Caki2 (cell line): ENCODE data around the gene SHROOM3. TPM values are rescaled to one million over a fixed set of nuclear protein-coding genes. Genes with fewer than 3 reads are reported as not detected.
"Not testable (repeated sequence)": the region's sequence is repeated elsewhere in the genome, so short reads cannot be mapped to it uniquely, and the experiment has no call there.

Experiments
- DNase-seq: peaks from one replicate; pipeline ENCODE4 v3.0.0-alpha.2; 2015; ENCODE audit warnings: low read depth
- in situ Hi-C: cut with HindIII; loops from 2 replicates; pipeline ENCODE4 v1.10.0; 2016; ENCODE audit warnings: low sequenced_read_pairs, low pct_unique_long_range_greater_than_20kb, mixed read lengths
- total RNA-seq: library from RNA; depleted of rRNA; stranded (reverse); fragments of >200 nt; shearing (Covaris generic); gene quantifications from 2 replicates; pipeline ENCODE4 v1.2.3, GENCODE V29; 2014; ENCODE audit warnings: low replicate concordance

Gene SHROOM3
- total RNA-seq, 1 experiment from 2014 or later = 20.2 TPM

DNA sequence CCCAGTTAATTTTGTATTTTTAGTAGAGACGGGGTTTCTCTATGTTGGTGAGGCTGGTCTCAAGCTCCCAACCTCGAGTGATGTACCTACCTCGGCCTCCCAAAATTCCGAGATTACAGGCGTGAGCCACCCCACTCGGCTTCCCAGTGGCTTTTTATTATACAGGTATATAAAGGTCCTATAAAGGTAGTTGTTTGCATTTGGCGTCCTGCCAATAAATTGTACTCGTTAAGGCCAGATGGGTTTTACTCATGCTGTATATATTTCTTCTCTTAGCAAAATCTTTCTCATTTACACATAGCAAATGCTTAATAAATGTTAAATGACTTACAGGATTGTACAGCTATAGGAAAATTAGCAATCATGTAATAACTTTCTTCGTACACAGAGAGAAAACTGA, 6.9 kb downstream of the SHROOM3 start:
- no peak for DNase-seq
- in situ Hi-C loops = no loop called here

DNA sequence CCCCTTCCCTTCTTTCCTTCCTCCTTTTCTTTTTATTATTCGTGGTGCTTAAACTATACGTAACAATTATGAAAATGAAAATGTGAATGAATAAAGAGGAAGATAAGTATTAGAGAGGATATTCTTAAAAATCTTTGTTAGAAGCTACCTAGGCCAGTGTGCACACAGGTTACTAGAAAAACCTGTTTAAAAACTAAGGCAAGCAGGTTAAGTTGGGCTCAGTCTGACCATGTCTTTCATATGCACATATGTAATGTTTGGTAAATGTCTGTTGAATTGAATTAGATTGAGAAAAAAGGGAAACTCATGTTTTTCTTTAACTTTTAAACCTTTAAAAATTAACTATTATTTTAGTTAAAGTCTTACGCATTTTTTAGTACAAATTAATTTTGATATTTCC, 7.8 kb downstream of the SHROOM3 start:
- DNase-seq = no peak
- in situ Hi-C loops = no loop called here

- DNase-seq = no peak
- in situ Hi-C loops = no loop called here
These were observed 8.3 kb downstream of the SHROOM3 start for GRCh38 chr4:76443376-76443775.

DNA sequence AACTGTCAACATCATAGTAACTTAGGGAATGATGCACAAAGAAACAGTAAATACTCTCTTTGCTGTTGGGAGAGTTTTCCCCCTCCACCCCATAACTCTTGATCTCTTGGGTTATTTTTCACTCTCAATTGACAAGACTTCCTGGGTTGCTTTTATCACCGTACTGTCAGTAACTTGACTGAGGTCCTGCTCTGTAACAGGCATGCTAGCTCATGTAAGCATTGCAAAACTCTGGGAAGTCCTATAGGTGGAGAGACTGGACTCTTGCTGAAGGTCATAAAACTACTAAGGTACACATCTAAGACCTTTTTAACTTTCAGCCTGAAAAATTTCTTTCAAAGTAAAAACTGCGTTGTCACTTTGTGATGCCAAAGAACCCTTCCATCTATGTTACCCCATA, 10.9 kb downstream of the SHROOM3 start:
- no peak for DNase-seq
- in situ Hi-C loops = no loop called here

- no peak for DNase-seq
- in situ Hi-C loops = no loop called here
These were observed 12.4 kb downstream of the SHROOM3 start for GRCh38 chr4:76447393-76447851.

GRCh38 chr4:76448211-76448610, 13.2 kb downstream of the SHROOM3 start:
- no peak for DNase-seq
- in situ Hi-C loops = no loop called here

DNA sequence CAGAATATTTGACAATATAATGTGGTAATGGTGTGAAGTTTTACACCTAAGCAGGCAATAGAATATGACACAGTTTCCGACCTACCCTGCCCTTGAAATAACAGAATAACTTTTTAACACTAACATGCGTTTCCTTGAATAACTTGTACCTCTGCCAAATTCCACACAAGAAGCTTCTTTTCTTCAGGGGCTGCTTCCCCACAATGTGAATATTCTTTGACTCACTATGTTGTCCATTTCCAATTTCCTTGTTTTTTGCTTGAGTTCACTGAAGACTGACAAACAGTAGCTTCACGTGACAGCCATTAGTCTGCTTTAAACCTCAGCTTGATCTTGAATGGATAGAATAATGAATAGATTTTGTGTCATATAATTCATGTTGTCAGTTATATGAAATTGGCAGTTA, 14.3 kb downstream of the SHROOM3 start:
- in situ Hi-C loops = no loop called here
- peak; percentile 28 for DNase-seq

DNA sequence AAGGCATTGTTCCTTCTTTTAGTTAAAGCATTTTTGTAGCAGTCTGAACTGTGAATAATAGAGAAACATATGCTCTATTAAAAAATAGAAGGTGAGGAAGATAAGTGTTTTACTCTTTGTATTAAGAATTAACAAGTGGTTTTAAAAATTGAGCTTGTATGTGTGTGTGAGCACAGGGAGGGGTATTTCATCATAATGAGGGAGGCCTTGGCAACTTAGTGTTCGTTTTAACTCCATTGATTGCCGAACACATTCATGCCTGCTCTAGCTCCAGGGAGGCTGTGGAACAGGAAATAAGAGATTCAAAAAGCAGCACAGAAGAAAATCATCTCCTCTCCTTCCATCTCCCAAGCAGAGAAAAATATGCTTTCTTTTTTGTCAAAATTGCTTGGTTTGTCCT, 14.8 kb downstream of the SHROOM3 start:
- no peak for DNase-seq

GRCh38 chr4:76453232-76453631, 18.2 kb downstream of the SHROOM3 start:
- in situ Hi-C loops = no loop called here
- DNase-seq = no peak

More for the DNA sequence above, 14.8 kb downstream of the SHROOM3 start:
- in situ Hi-C loops = no loop called here

DNA sequence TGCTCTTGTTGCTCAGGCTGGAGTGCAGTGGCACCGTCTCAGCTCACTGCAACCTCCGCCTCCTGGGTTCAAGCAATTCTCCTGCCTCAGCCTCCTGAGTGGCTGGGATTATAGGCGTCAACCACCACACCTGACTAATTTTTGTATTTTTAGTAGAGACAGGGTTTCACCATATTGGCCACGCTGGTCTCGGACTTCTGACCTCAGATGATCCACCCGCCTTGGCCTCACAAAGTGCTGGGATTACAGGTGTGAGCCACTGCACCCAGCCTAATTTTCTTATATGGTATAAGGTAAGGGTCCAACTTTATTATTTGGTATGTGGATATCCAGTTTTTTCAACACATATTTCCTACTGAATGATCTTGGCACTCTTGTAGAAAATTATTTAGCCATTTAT, 19.0 kb downstream of the SHROOM3 start:
- in situ Hi-C loops = not testable (repeated sequence)

GRCh38 chr4:76457885-76458284, 22.9 kb downstream of the SHROOM3 start:
- in situ Hi-C loops = no loop called here
- no peak for DNase-seq

More for the DNA sequence above, 19.0 kb downstream of the SHROOM3 start:
- not testable (repeated sequence) for DNase-seq

GRCh38 chr4:76458297-76458696, 23.3 kb downstream of the SHROOM3 start:
- in situ Hi-C loops = no loop called here
- no peak for DNase-seq

GRCh38 chr4:76458825-76459224, 23.8 kb downstream of the SHROOM3 start:
- in situ Hi-C loops = no loop called here
- no peak for DNase-seq

DNA sequence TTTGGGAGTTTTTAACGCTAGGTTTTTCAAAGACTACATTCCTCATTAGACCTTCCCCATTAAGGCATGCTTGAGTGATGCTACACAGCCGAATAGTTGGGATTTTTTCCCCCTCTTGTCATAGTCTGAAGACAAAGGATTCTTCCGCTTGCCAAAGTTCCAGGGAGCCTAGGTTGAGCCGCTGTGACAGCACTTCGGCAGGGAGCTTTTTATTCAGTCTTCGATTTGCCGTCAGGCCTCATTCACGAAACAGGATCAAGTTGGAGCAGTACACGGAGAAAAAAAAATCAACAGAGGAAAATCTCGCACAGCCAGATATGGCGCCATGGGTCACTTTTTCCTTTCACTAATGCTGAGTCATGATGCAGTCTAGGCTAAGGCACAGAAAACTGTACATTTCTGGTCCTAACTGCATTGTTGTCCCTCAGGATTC, 24.3 kb downstream of the SHROOM3 start:
- in situ Hi-C loops = no loop called here
- DNase-seq = peak; percentile 48

DNA sequence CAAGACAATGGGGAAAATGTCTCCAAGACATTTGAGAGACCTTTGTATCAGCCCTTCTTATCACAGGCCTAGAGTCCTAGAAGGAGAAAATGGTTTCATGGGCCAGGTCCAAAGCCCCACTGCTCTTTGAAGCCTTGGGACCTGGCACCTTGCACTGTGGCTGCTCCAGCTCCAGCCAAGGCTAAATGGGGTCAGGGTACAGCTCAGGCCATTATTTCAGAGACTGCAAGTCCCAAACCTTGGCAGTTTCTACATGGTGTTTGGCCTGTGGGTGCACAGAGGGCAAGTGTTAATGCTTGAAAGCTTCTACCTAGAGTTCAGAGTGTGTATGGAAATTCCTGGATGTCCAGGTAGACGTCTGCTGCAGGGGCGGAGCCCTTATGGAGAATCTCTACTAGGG, 28.5 kb downstream of the SHROOM3 start:
- in situ Hi-C loops = no loop called here
- DNase-seq = no peak

DNA sequence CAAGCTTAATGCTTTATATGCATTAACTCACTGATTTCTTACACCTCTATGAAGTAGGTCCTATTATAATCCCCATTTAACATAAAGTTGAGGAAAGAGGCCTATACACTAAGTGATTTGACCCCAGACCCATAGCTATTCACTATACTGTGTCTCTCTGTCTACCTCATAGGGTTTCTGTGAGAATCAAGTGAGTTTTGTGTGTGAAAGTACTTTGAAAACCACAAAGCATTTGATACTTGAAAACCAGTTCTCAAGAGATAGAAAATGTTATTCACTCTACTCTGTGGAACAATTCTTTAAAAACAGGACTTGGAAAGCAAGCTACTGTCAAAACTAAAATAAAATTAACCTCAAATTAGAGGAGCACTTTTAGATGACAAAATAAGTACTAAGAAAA, 35.0 kb downstream of the SHROOM3 start:
- in situ Hi-C loops = no loop called here
- no peak for DNase-seq

DNA sequence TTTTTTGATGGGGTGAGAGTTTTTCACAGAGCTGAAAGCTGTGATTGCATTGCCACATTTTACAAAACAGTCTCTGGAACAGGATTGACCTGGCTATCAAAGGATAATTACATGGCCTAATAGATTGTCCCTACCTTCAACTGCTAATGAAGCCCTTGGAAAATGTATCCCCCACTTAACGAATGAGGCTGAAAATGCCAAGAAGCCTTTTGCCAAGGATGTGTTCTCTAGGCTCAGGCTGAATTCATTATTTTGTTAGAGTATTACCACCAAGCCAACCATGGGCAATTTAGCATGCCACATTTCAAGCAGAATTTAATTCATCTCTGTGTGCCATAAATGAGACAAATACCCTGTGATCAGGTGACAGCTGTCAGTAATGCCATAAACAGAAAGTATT, 35.5 kb downstream of the SHROOM3 start:
- DNase-seq = no peak
- in situ Hi-C loops = no loop called here

GRCh38 chr4:76476571-76476970, 41.5 kb downstream of the SHROOM3 start:
- DNase-seq = no peak
- in situ Hi-C loops = no loop called here

DNA sequence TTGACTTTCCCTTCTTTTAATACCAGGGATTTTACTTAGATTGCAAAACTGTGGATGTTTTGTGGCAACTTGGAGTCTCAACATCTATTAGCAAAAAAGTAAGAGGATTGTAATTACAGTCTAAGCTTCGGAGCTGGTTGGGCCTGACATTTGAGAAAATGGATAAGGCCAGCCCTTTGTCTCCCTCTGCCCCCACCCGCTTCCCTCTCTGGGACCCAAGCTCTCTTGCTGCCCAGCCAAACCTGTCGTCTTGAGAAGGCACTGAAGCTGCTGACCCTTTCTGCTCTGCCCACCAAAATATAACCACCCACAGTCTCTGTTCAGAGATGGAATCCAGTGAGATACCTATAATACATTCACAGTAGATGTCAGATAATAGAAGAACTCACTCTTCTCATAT, 49.6 kb downstream of the SHROOM3 start:
- DNase-seq = no peak
- in situ Hi-C loops = no loop called here

DNA sequence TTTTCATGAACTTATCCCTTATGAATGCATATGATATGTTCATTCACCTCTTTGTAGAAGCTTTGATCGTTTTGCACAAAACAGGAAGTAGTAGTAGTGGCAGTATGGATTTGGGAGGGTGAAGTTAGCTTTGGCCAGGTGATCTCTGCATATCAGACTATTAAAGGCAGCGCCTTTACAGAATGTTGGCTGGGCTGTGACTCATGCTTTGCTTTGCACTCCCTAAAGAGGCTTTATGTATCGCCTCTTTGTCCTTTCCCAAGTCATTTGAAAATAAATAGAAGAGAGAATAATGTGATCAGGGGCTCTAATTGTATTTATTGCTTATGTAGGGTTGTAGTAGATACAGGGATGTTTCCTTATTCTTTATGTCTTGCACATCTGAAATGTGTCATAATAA, 50.4 kb downstream of the SHROOM3 start:
- in situ Hi-C loops = no loop called here
- no peak for DNase-seq
